Ovary (tissue), 9 donors: ENCODE measurements around the gene SRCIN1. TPM values are rescaled to one million over a fixed set of nuclear protein-coding genes. Genes with fewer than 3 reads are reported as not detected.

Experiments
- DNase-seq, 5 donors: peaks; one replicate each; pipeline ENCODE4 v3.0.0-alpha.2; 2019 to 2020
- H3K27ac ChIP-seq, 2 donors: fragments of 200-600 bp; one replicate each; pipeline versions ENCODE4 v1.5.1 to v1.8.0; 2019 to 2022
- H3K27me3 ChIP-seq: fragments of 200-600 bp; one replicate; pipeline ENCODE4 v1.8.0; 2022
- H3K36me3 ChIP-seq: fragments of 200-600 bp; sonication (generic); one replicate; pipeline ENCODE4 v1.5.1; 2019
- H3K4me1 ChIP-seq: one replicate; pipeline ENCODE4 v1.8.1; 2013; ENCODE audit warnings: mild to moderate bottlenecking, moderate library complexity; ENCODE audit not compliant: insufficient read depth
- H3K4me3 ChIP-seq: fragments of 200-600 bp; sonication (generic); one replicate; pipeline ENCODE4 v1.5.1; 2017
- H3K9me3 ChIP-seq, 2 donors: fragments of 200-600 bp in 1 of 2; sonication (generic) in 1 of 2; one replicate each; pipeline versions ENCODE4 v1.5.1 to v1.8.1; 2013 to 2019; ENCODE audit warnings: mild to moderate bottlenecking in 1 of 2, moderate library complexity in 1 of 2
- EP300 ChIP-seq: sonication (generic); formaldehyde crosslinking; IDR thresholded peaks from one replicate; pipeline ENCODE4 v1.6.1; 2017; ENCODE audit warnings: antibody characterized with exemption
- POLR2A ChIP-seq: fragments of 450-650 bp; IDR thresholded peaks from one replicate; pipeline ENCODE4 v1.6.1; 2017; ENCODE audit warnings: antibody characterized with exemption, mild to moderate bottlenecking, moderate library complexity
- whole genome bisulfite sequencing, 3 donors: extraction: QIAGEN DNeasy Blood & Tissue Kit in 1 of 3; methylation state at CpG; one replicate each; pipeline versions ENCODE4 v1.1.5 to v1.1.7; 2013 to 2017; 5-methylcytosine and 5-hydroxymethylcytosine counted together
- intact Hi-C, 4 donors: fragments of 100-400 bp; cut with DNase I; formaldehyde crosslinking; loops; one replicate each; pipeline versions ENCODE4 v1.11.0 to v1.15.1; 2022 to 2023
- polyA plus RNA-seq, 2 donors: library from polyadenylated mRNA; stranded (reverse); fragments of 200-250 nt in 1 of 2; fragments of 350-450 nt in 1 of 2; fragmentation: Illumina TruSeq in 1 of 2; extraction: RNeasy Lipid Tissue Mini Kit (QIAGEN cat#74804) in 1 of 2; gene quantifications; one replicate each; pipeline ENCODE4 v1.2.3, GENCODE V29; 2013 to 2014
- total RNA-seq, 7 donors: library from RNA; depleted of rRNA in 2 of 7; stranded (reverse); fragments of >200 nt in 2 of 7; fragmentation: NEBNext Ultra II Directional in 3 of 7; extraction: Animal tissue kit (Norgen Biotek cat#: 25700) in 3 of 7; gene quantifications; one replicate each; pipeline versions ENCODE4 v1.1.0 to v1.2.4, GENCODE V29; 2016 to 2023
- TF ChIP-seq, protein P1 (sequence below), 3 donors: fragments of 450-650 bp in 2 of 3; fragments of 200-600 bp in 1 of 3; IDR thresholded peaks; one replicate each; pipeline versions ENCODE4 v1.5.1 to v1.8.0; 2016 to 2022; ENCODE audit warnings: antibody characterized with exemption in 3 of 3, mild to moderate bottlenecking in 1 of 3
- donor health status: DM: no; HTN: no; CAD: no; lungs with moderate emphysema.
- donor health status: DM: no; HTN: no; CAD: no.
- donor health status: Bipolar disorder and iron deficiency.
- donor health status: DM: yes; HTN: yes; CAD: no.
- donor health status: DM: no; HTN: no; CAD: no.
- donor health status: DM: yes; HTN: yes; CAD: no.

Gene SRCIN1
- total and polyA plus RNA-seq, 9 donors = 0.18 to 3.0 (median 1.0) TPM

GRCh38 chr17:38562215-38562569, 43.6 kb downstream of the SRCIN1 start:
- no peaks in the 10 kb centered on the region for H3K9me3 ChIP-seq
- no peak overlapping the region for H3K27ac ChIP-seq
- TF ChIP-seq EP300 = no peak
- TF ChIP-seq POLR2A = no peak
- TF ChIP-seq, protein P1, sequence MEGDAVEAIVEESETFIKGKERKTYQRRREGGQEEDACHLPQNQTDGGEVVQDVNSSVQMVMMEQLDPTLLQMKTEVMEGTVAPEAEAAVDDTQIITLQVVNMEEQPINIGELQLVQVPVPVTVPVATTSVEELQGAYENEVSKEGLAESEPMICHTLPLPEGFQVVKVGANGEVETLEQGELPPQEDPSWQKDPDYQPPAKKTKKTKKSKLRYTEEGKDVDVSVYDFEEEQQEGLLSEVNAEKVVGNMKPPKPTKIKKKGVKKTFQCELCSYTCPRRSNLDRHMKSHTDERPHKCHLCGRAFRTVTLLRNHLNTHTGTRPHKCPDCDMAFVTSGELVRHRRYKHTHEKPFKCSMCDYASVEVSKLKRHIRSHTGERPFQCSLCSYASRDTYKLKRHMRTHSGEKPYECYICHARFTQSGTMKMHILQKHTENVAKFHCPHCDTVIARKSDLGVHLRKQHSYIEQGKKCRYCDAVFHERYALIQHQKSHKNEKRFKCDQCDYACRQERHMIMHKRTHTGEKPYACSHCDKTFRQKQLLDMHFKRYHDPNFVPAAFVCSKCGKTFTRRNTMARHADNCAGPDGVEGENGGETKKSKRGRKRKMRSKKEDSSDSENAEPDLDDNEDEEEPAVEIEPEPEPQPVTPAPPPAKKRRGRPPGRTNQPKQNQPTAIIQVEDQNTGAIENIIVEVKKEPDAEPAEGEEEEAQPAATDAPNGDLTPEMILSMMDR (IDR thresholded peaks at IDR 0.05) = no peak
- peaks cover 8% of the 10 kb centered on the region for H3K4me1 ChIP-seq
- H3K36me3 ChIP-seq = no peaks in the 10 kb centered on the region
- 21 to 34% (median 32%) methylated on average over 7 to 23 of the region's 23 CpGs for WGBS, 3 donors
- H3K27me3 ChIP-seq = peaks cover 3% of the 10 kb centered on the region
- no peak for DNase-seq
- no peak overlapping the region for H3K4me3 ChIP-seq
- intact Hi-C loops = loop anchor here in 1 of 4 donors (5.0 kb wide), 1 partner anchor 105 kb away; no protein-coding TSS in a partner anchor

DNA sequence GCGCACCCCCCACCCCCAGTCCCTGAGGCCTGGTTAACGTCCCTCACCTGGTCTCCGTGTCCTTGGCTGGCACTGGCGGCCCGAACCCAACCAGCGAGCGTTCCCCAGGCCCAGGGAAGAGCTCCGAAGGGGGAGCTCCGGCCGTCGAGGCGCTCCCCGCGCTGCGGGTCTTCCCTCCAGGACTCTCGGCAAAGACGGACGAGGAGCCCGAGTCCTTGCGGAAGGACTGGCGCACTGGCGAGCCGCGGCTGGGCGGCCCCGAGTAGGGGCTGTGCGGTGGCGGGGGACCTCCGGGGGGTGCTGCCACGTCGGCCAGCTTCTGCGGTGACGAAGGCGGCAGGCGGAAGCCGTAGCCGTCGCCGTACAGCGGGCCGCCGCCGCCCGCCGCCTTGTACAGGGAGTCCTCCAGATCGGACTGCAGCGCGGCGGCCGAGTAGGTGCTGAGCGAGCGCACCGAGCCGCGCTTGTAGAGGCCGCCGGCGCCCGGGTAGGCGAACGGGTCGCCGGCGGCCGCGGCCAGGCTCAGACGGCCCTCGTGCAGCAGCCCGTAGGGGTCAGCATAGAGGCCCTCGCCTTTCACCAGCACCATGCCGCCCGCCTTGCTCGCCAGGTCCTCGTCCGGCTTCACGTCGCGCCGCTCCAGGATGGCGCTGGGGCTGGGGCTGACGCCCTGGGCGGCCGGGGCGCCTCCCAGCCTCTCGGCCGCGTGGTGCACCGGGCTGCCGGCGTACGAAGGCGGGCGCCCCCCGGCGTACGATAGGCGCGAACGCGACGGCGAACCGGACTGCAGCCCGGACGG, 44.1 kb downstream of the SRCIN1 start:
- Histone ChIP-seq H3K36me3 (no peaks in the 10 kb centered on the region), H3K27me3 (peaks cover 3% of the 10 kb centered on the region), H3K4me3 (no peak overlapping the region), H3K4me1 (peaks cover 8% of the 10 kb centered on the region), H3K9me3 (no peaks in the 10 kb centered on the region), H3K27ac (no peak overlapping the region)
- intact Hi-C loops = loop anchor here in 1 of 4 donors (5.0 kb wide), 1 partner anchor 106 kb away; no protein-coding TSS in a partner anchor
- TF ChIP-seq POLR2A (no peak), EP300 (no peak)
- TF ChIP-seq, protein P1 (IDR thresholded peaks at IDR 0.05) = no peak
- DNase-seq = no peak
- 28 to 49% (median 35%) methylated on average over 88 to 105 of the region's 105 CpGs for WGBS, 3 donors

- peaks cover 8% of the 10 kb centered on the region for H3K4me1 ChIP-seq
- no peaks in the 10 kb centered on the region for H3K9me3 ChIP-seq
- H3K27ac ChIP-seq = no peak overlapping the region
- intact Hi-C loops = loop anchor here in 1 of 4 donors (5.0 kb wide), 1 partner anchor 107 kb away; no protein-coding TSS in a partner anchor
- H3K4me3 ChIP-seq = no peak overlapping the region
- no peak for DNase-seq
- WGBS, 3 donors = 39 to 61% (median 40%) methylated on average over 15 of the region's 15 CpGs
- TF ChIP-seq EP300 = no peak
- no peak for TF ChIP-seq POLR2A
- TF ChIP-seq, protein P1 (IDR thresholded peaks at IDR 0.05) = no peak
- no peaks in the 10 kb centered on the region for H3K36me3 ChIP-seq
- H3K27me3 ChIP-seq = peaks cover 3% of the 10 kb centered on the region
Observed at GRCh38 chr17:38560503-38561318, 45.0 kb downstream of the SRCIN1 start.

DNA sequence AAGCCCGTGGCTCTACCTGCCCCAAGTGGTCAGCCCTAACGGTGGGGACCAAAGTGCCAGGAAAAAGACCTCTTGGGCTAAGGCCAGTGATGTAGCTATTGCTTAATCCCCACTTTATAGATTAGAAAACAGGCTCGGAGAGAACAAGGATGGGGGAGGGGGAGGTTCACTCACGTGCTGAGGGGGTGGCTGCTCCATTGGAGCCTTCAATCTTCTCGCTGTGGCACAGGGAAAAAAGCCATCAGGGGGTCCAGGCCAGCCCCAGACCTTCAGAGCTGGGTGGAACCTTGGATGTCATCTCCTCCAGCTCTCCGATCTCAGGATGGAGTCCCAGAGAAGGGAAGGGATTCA, 45.9 kb downstream of the SRCIN1 start:
- peak in 1 of 5 donors; percentile 51 for DNase-seq
- TF ChIP-seq, protein P1 (IDR thresholded peaks at IDR 0.05) = no peak
- TF ChIP-seq POLR2A (no peak), EP300 (no peak)
- H3K4me1 ChIP-seq = peaks cover 8% of the 10 kb centered on the region
- H3K36me3 ChIP-seq = no peaks in the 10 kb centered on the region
- H3K4me3 ChIP-seq = no peak overlapping the region
- 14 to 25% (median 21%) methylated on average over 6 of the region's 6 CpGs for WGBS, 3 donors
- H3K27me3 ChIP-seq = peaks cover 3% of the 10 kb centered on the region
- H3K9me3 ChIP-seq = no peaks in the 10 kb centered on the region
- intact Hi-C loops = loop anchor here in 2 of 4 donors (5.0 kb wide), 2 partner anchors 102 to 107 kb away; no protein-coding TSS in a partner anchor
- H3K27ac ChIP-seq = no peak overlapping the region
